Ishikawa (cell line): ENCODE results near the gene NUP54.
A peak's percentile ranks its signal among the peaks of the same experiment; 100 is the strongest.

Source experiments
- CEBPB ChIP-seq: IDR thresholded peaks from 2 replicates; pipeline ENCODE4 v1.6.1; 2012
- CREB1 ChIP-seq: IDR thresholded peaks from 2 replicates; pipeline ENCODE4 v1.6.1; 2012; ENCODE audit warnings: low read depth
- EGR1 ChIP-seq: IDR thresholded peaks from 2 replicates; pipeline ENCODE4 v1.6.1; 2012
- EP300 ChIP-seq: IDR thresholded peaks from 2 replicates; pipeline ENCODE4 v1.6.1; 2012; ENCODE audit warnings: borderline replicate concordance
- FOXM1 ChIP-seq: IDR thresholded peaks from 2 replicates; pipeline ENCODE4 v1.6.1; 2012; ENCODE audit warnings: low read depth, borderline replicate concordance
- MAX ChIP-seq: IDR thresholded peaks from 2 replicates; pipeline ENCODE4 v1.6.1; 2012
- NFIC ChIP-seq: IDR thresholded peaks from 2 replicates; pipeline ENCODE4 v1.6.1; 2012
- RAD21 ChIP-seq: IDR thresholded peaks from 2 replicates; pipeline ENCODE4 v1.6.1; 2012; ENCODE audit warnings: low read depth
- REST ChIP-seq: IDR thresholded peaks from 2 replicates; pipeline ENCODE4 v1.6.1; 2012; ENCODE audit warnings: low read depth, mild to moderate bottlenecking
- TAF1 ChIP-seq: IDR thresholded peaks from 2 replicates; pipeline ENCODE4 v1.6.1; 2012; ENCODE audit warnings: low read depth, mild to moderate bottlenecking
- TCF12 ChIP-seq: IDR thresholded peaks from 2 replicates; pipeline ENCODE4 v1.6.1; 2012; ENCODE audit warnings: low read depth
- TEAD4 ChIP-seq: IDR thresholded peaks from 2 replicates; pipeline ENCODE4 v1.6.1; 2012
- USF1 ChIP-seq: IDR thresholded peaks from 2 replicates; pipeline ENCODE4 v1.6.1; 2012
- YY1 ChIP-seq: IDR thresholded peaks from 2 replicates; pipeline ENCODE4 v1.6.1; 2012; ENCODE audit warnings: low read depth
- ZBTB7A ChIP-seq: IDR thresholded peaks from 2 replicates; pipeline ENCODE4 v1.6.1; 2012; ENCODE audit warnings: low read depth

NUP54 gene

GRCh38 chr4:76072760-76073159, 75.4 kb downstream of the NUP54 start:
- TF ChIP-seq EGR1 (no peak), TAF1 (no peak), REST (no peak), EP300 (no peak), TCF12 (no peak), MAX (no peak), ZBTB7A (no peak), YY1 (no peak), FOXM1 (no peak), TEAD4 (no peak), CEBPB (no peak), CREB1 (no peak), RAD21 (no peak), USF1 (no peak), NFIC (no peak)

- TF ChIP-seq RAD21 = peak; percentile 88
- TF ChIP-seq TEAD4 = no peak
Observed at GRCh38 chr4:76067652-76068286, 80.4 kb downstream of the NUP54 start.

- TF ChIP-seq EP300 = no peak
- no peak for TF ChIP-seq USF1
- no peak for TF ChIP-seq TEAD4
- TF ChIP-seq CREB1 = no peak
- TF ChIP-seq FOXM1 = no peak
- TF ChIP-seq RAD21 = no peak
- no peak for TF ChIP-seq ZBTB7A
- TF ChIP-seq CEBPB = no peak
- no peak for TF ChIP-seq NFIC
- no peak for TF ChIP-seq YY1
- no peak for TF ChIP-seq EGR1
- TF ChIP-seq REST = no peak
- no peak for TF ChIP-seq TCF12
- no peak for TF ChIP-seq TAF1
- TF ChIP-seq MAX = no peak
Observed at GRCh38 chr4:76066546-76066945, 81.7 kb downstream of the NUP54 start.
